GM13977 (cell line): ENCODE data around the gene DGCR2.
A peak's percentile ranks its signal among the peaks of the same experiment; 100 is the strongest.
"Not testable (repeated sequence)": the region's sequence is repeated elsewhere in the genome, so short reads cannot be mapped to it uniquely, and the experiment has no call there.

Experiments
- DNase-seq: peaks from one replicate; pipeline ENCODE4 v3.0.0; 2012; ENCODE audit warnings: low spot score
- in situ Hi-C: fragments of 300-500 bp; cut with MboI; formaldehyde crosslinking; loops from one replicate; pipeline ENCODE4 v1.12.0; 2022; ENCODE audit warnings: low sequenced_read_pairs, low pct_unique_long_range_greater_than_20kb, mixed read lengths, inconsistent platforms; ENCODE audit not compliant: unreplicated experiment
- TF ChIP-seq, protein P1 (sequence below): IDR thresholded peaks from 2 replicates; pipeline ENCODE4 v1.5.1; 2012; ENCODE audit warnings: mild to moderate bottlenecking, control low read depth; ENCODE audit not compliant: insufficient read depth; ENCODE audit errors: extremely low read depth, missing control alignments

Gene DGCR2

DNA sequence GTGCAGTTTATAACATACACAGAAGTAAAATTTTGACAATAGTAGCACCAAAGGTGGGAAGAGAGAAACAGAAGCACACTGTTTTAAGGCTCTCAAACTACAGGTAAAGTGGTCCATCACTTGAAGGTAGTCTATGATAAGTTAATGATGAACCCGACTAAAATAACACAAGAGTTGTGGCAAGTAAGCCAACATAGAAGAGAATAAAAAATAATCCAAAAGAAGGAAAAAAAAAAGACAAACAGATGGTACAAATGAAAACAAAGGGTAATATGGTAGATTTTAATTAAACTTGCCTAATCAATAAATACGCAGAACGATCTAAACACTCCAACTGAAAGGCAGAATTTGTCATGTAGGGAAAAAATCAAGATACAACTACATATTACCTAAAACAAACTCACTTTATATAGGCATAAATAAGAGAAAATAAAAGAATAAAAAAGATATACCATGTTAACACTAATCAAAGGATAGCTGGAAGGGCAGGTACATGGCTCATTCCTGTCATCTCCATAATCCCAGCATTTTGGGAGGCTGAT, 31.6 kb downstream of the DGCR2 start:
- in situ Hi-C loops = no loop called here
- DNase-seq = no peak
- TF ChIP-seq, protein P1, sequence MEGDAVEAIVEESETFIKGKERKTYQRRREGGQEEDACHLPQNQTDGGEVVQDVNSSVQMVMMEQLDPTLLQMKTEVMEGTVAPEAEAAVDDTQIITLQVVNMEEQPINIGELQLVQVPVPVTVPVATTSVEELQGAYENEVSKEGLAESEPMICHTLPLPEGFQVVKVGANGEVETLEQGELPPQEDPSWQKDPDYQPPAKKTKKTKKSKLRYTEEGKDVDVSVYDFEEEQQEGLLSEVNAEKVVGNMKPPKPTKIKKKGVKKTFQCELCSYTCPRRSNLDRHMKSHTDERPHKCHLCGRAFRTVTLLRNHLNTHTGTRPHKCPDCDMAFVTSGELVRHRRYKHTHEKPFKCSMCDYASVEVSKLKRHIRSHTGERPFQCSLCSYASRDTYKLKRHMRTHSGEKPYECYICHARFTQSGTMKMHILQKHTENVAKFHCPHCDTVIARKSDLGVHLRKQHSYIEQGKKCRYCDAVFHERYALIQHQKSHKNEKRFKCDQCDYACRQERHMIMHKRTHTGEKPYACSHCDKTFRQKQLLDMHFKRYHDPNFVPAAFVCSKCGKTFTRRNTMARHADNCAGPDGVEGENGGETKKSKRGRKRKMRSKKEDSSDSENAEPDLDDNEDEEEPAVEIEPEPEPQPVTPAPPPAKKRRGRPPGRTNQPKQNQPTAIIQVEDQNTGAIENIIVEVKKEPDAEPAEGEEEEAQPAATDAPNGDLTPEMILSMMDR = no peak

DNA sequence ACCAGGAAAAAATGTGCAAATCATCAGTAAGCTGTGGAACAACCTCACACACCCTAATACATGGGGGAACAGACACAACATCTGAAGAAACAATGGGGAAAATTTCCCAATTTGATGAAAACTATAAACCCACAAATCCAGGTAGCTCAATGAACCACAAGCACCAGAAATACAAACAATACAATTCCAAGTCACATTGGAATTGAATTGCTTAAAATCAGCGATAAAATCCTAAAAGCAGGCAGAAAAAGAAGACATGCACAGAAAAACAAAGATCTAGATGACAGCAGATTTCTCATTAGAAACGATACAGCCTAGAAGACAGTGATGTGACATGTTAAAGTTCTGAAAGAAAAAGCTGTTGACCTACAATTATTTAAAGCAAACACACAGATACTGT, 32.0 kb downstream of the DGCR2 start:
- in situ Hi-C loops = no loop called here

DNA sequence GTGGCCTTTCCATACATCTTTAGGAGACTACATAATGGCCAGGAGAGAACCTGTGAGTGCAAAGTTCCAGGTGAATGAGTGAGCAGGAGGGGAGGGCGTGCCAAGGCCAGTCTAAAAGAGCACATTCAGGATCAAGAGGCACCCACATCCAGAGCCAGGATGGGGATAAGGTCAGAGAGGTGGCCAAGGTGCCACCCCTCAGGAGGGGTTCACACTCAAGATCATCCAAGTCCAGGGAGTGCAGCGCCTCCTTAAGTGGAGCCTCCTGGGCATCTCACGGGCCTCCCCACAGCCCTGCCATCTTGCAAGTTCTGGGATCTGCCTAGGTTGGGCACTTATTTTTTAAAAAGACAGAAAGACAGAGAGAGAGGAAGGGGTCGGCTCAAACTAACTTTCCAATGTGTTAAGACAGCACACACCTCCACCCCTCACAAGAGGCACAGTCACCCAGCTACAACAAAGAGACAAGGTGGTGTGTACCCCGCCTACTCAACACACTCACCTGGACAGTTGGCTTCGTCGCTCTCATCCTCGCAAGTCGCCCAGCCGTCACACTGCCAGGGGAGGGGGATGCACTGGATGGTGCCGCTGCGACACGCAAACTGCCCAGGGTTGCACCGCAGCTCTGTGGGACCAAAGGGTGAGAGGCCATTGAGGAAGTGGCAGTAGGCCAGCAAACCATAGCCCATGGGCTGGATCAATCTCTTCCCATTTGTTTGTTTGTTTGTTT, 33.2 kb downstream of the DGCR2 start:
- DNase-seq = no peak
- in situ Hi-C loops = no loop called here
- TF ChIP-seq, protein P1 = no peak

More for the DNA sequence above, 32.0 kb downstream of the DGCR2 start:
- DNase-seq = no peak
- TF ChIP-seq, protein P1 = no peak

DNA sequence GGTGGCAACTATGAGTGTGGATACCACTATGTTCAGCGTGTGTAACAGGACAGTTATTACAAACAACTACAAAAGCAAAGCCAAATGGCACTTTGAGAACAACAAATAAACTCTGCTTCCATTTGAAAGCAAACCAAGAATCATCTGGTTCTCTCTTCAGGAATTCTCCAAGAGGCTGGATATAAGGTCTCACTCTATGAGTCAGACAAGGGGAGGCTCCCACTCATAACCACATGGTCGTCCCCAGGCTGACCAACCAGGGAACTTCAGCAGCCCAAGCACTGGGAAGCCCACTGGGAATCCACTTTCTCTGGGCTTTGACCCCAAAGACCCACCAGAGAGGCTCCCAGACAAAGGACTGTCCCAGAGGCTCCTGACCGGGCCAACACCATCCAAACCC, 35.3 kb downstream of the DGCR2 start:
- TF ChIP-seq, protein P1 = no peak
- in situ Hi-C loops = no loop called here
- DNase-seq = no peak

DNA sequence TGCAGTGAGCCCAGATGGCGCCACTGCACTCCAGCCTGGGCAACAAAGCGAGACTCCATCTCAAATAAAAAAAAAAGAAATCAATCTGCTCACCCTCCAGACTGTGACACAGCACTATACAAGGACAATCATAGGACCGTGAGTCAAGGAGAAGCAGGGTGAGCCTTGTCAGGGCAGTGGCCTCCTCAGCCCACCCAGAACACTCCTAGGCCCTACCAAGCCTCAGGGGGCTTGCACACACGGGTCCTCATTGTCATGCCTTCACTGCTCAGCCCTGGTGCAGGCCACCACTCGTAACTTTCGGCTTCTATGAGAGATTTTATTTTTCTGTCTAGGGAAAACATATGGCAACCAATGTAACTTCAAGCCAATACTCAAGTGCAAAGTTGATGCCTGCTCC, 35.8 kb downstream of the DGCR2 start:
- no peak for DNase-seq
- TF ChIP-seq, protein P1 = no peak
- in situ Hi-C loops = no loop called here

DNA sequence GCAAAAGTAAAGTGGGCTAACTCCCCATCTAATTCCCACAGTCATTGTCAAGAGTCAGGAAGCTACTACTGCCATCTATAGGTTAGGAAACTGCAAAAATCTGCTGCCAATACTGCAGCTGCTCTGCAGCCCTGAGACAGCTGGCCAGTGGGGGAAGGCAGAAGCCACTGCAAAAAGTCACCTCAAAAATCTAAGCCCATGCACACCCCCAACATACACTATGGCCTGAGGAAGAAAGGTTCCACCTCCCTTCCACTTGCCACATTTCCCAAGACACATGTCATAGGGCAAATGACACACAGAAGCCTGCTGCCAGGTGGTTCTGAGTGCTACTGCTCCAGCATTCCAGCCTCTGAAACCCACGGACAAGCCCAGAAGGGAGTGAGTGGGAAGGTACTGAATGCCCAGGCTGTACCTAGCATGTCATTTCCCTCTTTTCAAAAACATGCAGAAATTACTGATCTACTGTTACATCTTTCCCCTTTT, 36.9 kb downstream of the DGCR2 start:
- TF ChIP-seq, protein P1 = peak; percentile 46
- in situ Hi-C loops = no loop called here
- peak; percentile 69 for DNase-seq

GRCh38 chr22:19084586-19084985, 37.6 kb downstream of the DGCR2 start:
- in situ Hi-C loops, DNase-seq: not testable (repeated sequence)

DNA sequence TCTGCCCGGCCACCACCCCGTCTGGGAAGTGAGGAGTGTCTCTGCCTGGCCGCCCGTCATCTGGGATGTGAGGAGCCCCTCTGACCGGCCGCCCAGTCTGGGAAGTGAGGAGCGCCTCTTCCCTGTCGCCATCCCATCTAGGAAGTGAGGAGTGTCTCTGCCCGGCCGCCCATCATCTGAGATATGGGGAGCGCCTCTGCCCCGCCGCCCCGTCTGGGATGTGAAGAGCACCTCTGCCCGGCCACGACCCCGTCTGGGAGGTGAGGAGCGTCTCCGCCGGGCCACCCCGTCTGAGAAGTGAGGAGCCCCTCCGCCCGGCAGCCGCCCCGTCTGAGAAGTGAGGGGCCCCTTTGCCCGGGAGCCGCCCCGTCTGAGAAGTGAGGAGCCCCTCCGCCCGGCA, 38.1 kb downstream of the DGCR2 start:
- DNase-seq, in situ Hi-C loops: not testable (repeated sequence)
